HEK293 (cell line): ENCODE measurements around the gene SELENOM.
"Not testable (repeated sequence)": the region's sequence is repeated elsewhere in the genome, so short reads cannot be mapped to it uniquely, and the experiment has no call there.

Source experiments
- ATF2 ChIP-seq: fragments of 450-650 bp; formaldehyde crosslinking; IDR thresholded peaks from 2 replicates; pipeline ENCODE4 v1.5.1; 2016; ENCODE audit warnings: missing biosample characterization, missing genetic modification characterization, low read depth
- CTCF ChIP-seq: fragments of 450-650 bp; formaldehyde crosslinking; IDR thresholded peaks from 2 replicates; pipeline ENCODE4 v1.5.1; 2016; ENCODE audit warnings: missing biosample characterization, missing genetic modification characterization
- ZNF521 ChIP-seq: fragments of 450-650 bp; formaldehyde crosslinking; IDR thresholded peaks from 2 replicates; pipeline ENCODE4 v1.5.1; 2017; ENCODE audit warnings: missing biosample characterization, mild to moderate bottlenecking, missing genetic modification characterization

GRCh38 chr22:31097539-31097938 is 9.8 kb downstream of the SELENOM start:
- not testable (repeated sequence) for TF ChIP-seq CTCF, ATF2, ZNF521 (tag by site-specific recombination)
